Liver (tissue), 9 donors: Measurements from ENCODE around the gene TUBGCP2. TPM values are rescaled to one million over a fixed set of nuclear protein-coding genes. Genes with fewer than 3 reads are reported as not detected.
A peak's percentile ranks its signal among the peaks of the same experiment; 100 is the strongest.

Experiments
- DNase-seq: peaks from one replicate; pipeline ENCODE4 v3.0.0-alpha.2; 2017; ENCODE audit warnings: low spot score
- H3K27ac ChIP-seq, 2 donors: one replicate each; pipeline ENCODE4 v1.7.0; 2013; ENCODE audit warnings: inconsistent platforms in 2 of 2, low read length in 2 of 2, control low read depth in 1 of 2, low read depth in 1 of 2, mild to moderate bottlenecking in 1 of 2
- H3K27me3 ChIP-seq, 4 donors: one replicate each; pipeline versions ENCODE4 v1.6.1 to v1.7.0; 2013; ENCODE audit warnings: low read length in 3 of 4, inconsistent platforms in 1 of 4, mild to moderate bottlenecking in 1 of 4, moderate library complexity in 1 of 4; ENCODE audit not compliant: control insufficient read depth in 4 of 4, insufficient read depth in 4 of 4
- H3K36me3 ChIP-seq, 4 donors: one replicate each; pipeline versions ENCODE4 v1.6.1 to v1.7.0; 2013; ENCODE audit warnings: low read length in 3 of 4, mild to moderate bottlenecking in 3 of 4, low read depth in 1 of 4, moderate library complexity in 1 of 4; ENCODE audit not compliant: control insufficient read depth in 4 of 4, insufficient read depth in 3 of 4
- H3K4me1 ChIP-seq, 4 donors: one replicate each; pipeline versions ENCODE4 v1.6.1 to v1.7.0; 2013; ENCODE audit warnings: low read length in 3 of 4, mild to moderate bottlenecking in 3 of 4, moderate library complexity in 1 of 4; ENCODE audit not compliant: control insufficient read depth in 4 of 4, insufficient read depth in 4 of 4
- H3K4me3 ChIP-seq, 3 donors: one replicate each; pipeline versions ENCODE4 v1.6.1 to v1.7.0; 2013; ENCODE audit warnings: low read length in 3 of 3, control low read depth in 1 of 3, low read depth in 1 of 3, mild to moderate bottlenecking in 1 of 3
- H3K9ac ChIP-seq, 2 donors: one replicate each; pipeline ENCODE4 v1.7.0; 2013; ENCODE audit warnings: low read length in 2 of 2, mild to moderate bottlenecking in 2 of 2, moderate library complexity in 2 of 2, control low read depth in 1 of 2, low read depth in 1 of 2
- H3K9me3 ChIP-seq, 4 donors: one replicate each; pipeline versions ENCODE4 v1.6.1 to v1.7.0; 2013; ENCODE audit warnings: low read length in 3 of 4; ENCODE audit not compliant: control insufficient read depth in 4 of 4
- FOXA2 ChIP-seq: IDR thresholded peaks from 2 replicates; pipeline ENCODE4 v1.6.1; 2016; ENCODE audit warnings: antibody characterized with exemption
- GABPA ChIP-seq, 2 donors: IDR thresholded peaks in 1 of 2; conservative IDR thresholded peaks in 1 of 2; 2 replicates each; pipeline ENCODE4 v1.6.1; 2016; ENCODE audit warnings: antibody characterized with exemption in 2 of 2, mild to moderate bottlenecking in 1 of 2, moderate library complexity in 1 of 2
- HNF4G ChIP-seq: IDR thresholded peaks from 2 replicates; pipeline ENCODE4 v1.6.1; 2016; ENCODE audit warnings: antibody characterized with exemption
- JUND ChIP-seq, 2 donors: IDR thresholded peaks; 2 replicates each; pipeline ENCODE4 v1.6.1; 2016; ENCODE audit warnings: antibody characterized with exemption in 2 of 2
- RXRA ChIP-seq, 2 donors: IDR thresholded peaks; 2 replicates each; pipeline ENCODE4 v1.6.1; 2017 to 2018; ENCODE audit warnings: antibody characterized with exemption in 2 of 2, mild to moderate bottlenecking in 1 of 2
- YY1 ChIP-seq: IDR thresholded peaks from 2 replicates; pipeline ENCODE4 v1.6.1; 2016; ENCODE audit warnings: antibody characterized with exemption, mild to moderate bottlenecking
- WGBS: extraction: QIAGEN DNeasy Blood & Tissue Kit; methylation state at CpG from one replicate; pipeline ENCODE4 v1.1.7; 2013; 5-methylcytosine and 5-hydroxymethylcytosine counted together
- polyA plus RNA-seq, 2 donors: library from polyadenylated mRNA; stranded (reverse) in 1 of 2; unstranded in 1 of 2; fragments of 200-250 nt in 1 of 2; fragments of >200 nt in 1 of 2; fragmentation: Nextera tagmentation in 1 of 2; extraction: Ambion mirVana in 1 of 2; gene quantifications; one replicate each; pipeline versions ENCODE4 v1.2.1 to v1.2.3, GENCODE V29; 2013 to 2015
- total RNA-seq, 2 donors: library from RNA; depleted of rRNA; stranded (reverse); fragments of >200 nt; gene quantifications; one replicate each; pipeline ENCODE4 v1.2.3, GENCODE V29; 2014
- TF ChIP-seq, protein P1 (sequence below): IDR thresholded peaks from 2 replicates; pipeline ENCODE4 v1.6.1; 2016; ENCODE audit warnings: antibody characterized with exemption, mild to moderate bottlenecking
- TF ChIP-seq, protein P2 (sequence below): IDR thresholded peaks from 2 replicates; pipeline ENCODE4 v1.6.1; 2016; ENCODE audit warnings: antibody characterized with exemption
- TF ChIP-seq, protein P3 (sequence below): fragments of 150-350 bp; IDR thresholded peaks from 2 replicates; pipeline ENCODE4 v1.5.1; 2017; ENCODE audit warnings: improper control_type of control experiment, low read depth, low read length; ENCODE audit not compliant: missing input control
- donor health status: healthy.
- donor health status: healthy.
- donor health status: healthy.
- donor health status: healthy.
- donor health status: healthy.

Gene TUBGCP2
- total and polyA plus RNA-seq, 4 donors = 18.8 to 32.4 (median 27.6) TPM

DNA sequence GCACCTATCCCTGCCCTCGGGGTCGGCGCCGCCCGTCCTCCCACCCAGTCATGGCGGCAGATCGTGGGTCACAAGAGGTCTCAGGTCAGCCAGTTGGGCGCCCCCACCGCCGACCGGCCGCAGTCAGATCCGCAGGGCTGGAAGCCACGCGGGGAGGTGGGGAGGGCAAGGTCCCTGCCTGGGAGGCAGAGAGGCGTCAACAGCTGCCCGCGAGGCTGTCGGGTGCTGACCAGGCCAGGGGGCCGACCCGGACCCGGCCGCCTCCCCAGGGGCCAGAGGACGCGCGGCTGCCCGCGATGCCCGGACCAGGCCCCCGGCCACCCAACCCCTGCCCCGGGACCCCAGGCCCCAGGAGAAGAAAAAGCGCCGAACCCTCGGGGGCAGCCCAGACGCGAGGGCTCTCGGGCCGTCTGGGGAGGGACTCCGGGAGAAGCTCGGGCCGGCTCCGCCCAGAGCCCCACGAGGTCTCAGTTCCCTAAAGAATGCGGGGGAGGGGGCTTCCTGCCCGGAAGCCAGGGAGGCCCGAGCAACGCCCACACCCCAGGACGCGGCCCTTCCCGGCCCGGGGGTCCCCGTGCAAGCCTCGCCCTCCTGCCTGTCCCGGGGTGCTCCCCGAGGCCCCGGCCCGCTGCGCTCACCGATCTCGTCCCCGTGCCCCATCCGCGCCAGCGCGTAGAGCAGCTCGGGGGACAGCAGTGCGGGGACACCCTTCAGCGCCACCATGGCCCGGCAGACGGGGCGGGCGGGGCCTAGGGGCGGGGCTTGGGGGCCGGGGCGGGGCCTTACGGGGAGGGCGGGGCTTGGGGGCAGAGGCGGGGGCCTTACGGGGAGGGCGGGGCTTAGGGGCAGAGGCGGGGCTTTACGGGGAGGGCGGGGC, 48.9 kb upstream of the TUBGCP2 start, which contains the start of gene FUOM (continued):
- TF ChIP-seq, protein P1, sequence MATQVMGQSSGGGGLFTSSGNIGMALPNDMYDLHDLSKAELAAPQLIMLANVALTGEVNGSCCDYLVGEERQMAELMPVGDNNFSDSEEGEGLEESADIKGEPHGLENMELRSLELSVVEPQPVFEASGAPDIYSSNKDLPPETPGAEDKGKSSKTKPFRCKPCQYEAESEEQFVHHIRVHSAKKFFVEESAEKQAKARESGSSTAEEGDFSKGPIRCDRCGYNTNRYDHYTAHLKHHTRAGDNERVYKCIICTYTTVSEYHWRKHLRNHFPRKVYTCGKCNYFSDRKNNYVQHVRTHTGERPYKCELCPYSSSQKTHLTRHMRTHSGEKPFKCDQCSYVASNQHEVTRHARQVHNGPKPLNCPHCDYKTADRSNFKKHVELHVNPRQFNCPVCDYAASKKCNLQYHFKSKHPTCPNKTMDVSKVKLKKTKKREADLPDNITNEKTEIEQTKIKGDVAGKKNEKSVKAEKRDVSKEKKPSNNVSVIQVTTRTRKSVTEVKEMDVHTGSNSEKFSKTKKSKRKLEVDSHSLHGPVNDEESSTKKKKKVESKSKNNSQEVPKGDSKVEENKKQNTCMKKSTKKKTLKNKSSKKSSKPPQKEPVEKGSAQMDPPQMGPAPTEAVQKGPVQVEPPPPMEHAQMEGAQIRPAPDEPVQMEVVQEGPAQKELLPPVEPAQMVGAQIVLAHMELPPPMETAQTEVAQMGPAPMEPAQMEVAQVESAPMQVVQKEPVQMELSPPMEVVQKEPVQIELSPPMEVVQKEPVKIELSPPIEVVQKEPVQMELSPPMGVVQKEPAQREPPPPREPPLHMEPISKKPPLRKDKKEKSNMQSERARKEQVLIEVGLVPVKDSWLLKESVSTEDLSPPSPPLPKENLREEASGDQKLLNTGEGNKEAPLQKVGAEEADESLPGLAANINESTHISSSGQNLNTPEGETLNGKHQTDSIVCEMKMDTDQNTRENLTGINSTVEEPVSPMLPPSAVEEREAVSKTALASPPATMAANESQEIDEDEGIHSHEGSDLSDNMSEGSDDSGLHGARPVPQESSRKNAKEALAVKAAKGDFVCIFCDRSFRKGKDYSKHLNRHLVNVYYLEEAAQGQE = no peak

DNA sequence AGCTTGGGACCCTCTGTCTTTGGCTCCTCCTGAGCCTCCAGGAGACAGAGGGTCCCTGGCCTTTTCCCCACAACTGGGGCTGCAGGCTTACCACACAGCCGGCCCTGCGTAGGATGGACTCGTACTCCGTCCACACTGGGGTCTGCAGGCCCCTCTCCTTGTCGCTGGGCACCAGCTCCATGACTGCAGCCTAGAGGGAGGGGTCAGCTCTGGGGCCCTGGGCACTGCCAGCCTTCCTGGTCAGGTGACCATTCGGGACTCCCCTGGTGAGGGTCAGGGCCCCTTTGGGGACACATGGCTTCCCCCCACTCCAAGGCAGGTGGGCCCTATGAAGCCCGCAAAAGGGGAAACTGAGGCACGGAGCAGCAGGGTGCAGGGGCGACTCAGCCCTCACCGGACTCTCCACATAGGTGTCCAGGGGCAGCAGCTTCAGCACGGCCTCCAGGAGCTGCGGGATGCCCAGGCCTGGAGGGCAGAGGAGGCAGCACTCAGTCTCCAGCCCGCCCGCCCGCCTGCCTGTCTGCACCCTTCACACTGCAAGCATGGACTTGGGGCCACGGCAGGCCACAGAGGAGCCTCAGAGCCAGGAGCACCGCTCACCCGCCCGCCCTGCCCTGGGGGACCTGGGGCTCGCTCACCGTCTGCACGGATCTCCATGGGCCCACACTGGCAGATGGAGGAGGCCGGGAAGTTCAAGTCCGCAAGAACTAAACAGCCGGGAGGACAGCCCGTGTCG, 48.0 kb upstream of the TUBGCP2 start:
- WGBS = 35% methylated on average over 27 of the region's 27 CpGs
- H3K27ac ChIP-seq = peak overlapping the region; percentile 10 to 83
- no peak for DNase-seq

More for the DNA sequence above, 48.0 kb upstream of the TUBGCP2 start:
- Histone ChIP-seq H3K9me3 (no peaks in the 10 kb centered on the region), H3K27me3 (no peaks in the 10 kb centered on the region), H3K4me3 (peak overlapping the region; percentile 56 to 77 (median 64)), H3K9ac (peak overlapping the region; percentile 42 to 68), H3K36me3 (peaks cover 0 to 3% (median under 1%) of the 10 kb centered on the region in 4 donors), H3K4me1 (peaks cover 21 to 88% (median 74%) of the 10 kb centered on the region in 4 donors)
- TF ChIP-seq FOXA2 (no peak), JUND (IDR thresholded peaks at IDR 0.05) (no peak), HNF4G (no peak), GABPA (IDR thresholded peaks at IDR 0.05 in 1 of 2, conservative IDR thresholded peaks at IDR 0.05 in 1 of 2) (no peak), YY1 (no peak), RXRA (IDR thresholded peaks at IDR 0.05) (no peak)
- TF ChIP-seq, protein P2, sequence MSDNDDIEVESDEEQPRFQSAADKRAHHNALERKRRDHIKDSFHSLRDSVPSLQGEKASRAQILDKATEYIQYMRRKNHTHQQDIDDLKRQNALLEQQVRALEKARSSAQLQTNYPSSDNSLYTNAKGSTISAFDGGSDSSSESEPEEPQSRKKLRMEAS = no peak
- TF ChIP-seq, protein P1 = no peak
- TF ChIP-seq, protein P3, sequence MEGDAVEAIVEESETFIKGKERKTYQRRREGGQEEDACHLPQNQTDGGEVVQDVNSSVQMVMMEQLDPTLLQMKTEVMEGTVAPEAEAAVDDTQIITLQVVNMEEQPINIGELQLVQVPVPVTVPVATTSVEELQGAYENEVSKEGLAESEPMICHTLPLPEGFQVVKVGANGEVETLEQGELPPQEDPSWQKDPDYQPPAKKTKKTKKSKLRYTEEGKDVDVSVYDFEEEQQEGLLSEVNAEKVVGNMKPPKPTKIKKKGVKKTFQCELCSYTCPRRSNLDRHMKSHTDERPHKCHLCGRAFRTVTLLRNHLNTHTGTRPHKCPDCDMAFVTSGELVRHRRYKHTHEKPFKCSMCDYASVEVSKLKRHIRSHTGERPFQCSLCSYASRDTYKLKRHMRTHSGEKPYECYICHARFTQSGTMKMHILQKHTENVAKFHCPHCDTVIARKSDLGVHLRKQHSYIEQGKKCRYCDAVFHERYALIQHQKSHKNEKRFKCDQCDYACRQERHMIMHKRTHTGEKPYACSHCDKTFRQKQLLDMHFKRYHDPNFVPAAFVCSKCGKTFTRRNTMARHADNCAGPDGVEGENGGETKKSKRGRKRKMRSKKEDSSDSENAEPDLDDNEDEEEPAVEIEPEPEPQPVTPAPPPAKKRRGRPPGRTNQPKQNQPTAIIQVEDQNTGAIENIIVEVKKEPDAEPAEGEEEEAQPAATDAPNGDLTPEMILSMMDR = no peak
